ENCODE results near the gene DLK1.
A peak's percentile ranks its signal among the peaks of the same experiment; 100 is the strongest.

The DLK1 gene

DNA sequence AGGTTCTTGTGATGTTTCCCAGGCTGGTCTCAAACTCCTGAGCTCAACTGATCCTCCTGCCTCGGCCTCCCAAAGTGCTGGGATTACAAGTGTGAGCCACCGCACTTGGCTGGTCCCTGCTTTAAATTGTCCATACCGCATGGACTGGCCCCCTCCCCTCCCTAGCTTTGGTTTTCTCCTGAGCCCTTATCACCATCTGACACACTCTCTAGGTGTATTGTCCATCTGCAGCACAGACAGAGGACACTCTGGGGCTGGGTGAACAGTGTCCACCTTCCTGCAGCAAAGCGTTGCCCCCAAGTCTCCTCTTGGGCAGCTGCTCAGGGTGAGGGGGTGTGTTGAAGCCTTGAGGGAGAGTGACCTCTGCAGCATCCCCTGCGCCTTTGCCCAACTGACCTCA lies 36.0 kb upstream of the DLK1 start:
- Histone ChIP-seq H3K27me3 (no peaks in the 10 kb centered on the region), H3K36me3 (no peaks in the 10 kb centered on the region), H3K4me1 (peaks cover 5 to 22% (median 16%) of the 10 kb centered on the region in 10 experiments; a peak in 15 of 20 replicates), H3K9me3 (replicated peaks in 1 of 11) (no peaks in the 10 kb centered on the region), H4K20me1 (no peaks in the 10 kb centered on the region; a peak in 1 of 22 replicates), H3K27ac (no peak overlapping the region), H3K4me2 (no peak overlapping the region), H3K9ac (no peak overlapping the region), H3K4me3 (no peak overlapping the region)
- TF ChIP-seq Cebpa-rat (IDR thresholded peaks at IDR 0.05), result no peak

DNA sequence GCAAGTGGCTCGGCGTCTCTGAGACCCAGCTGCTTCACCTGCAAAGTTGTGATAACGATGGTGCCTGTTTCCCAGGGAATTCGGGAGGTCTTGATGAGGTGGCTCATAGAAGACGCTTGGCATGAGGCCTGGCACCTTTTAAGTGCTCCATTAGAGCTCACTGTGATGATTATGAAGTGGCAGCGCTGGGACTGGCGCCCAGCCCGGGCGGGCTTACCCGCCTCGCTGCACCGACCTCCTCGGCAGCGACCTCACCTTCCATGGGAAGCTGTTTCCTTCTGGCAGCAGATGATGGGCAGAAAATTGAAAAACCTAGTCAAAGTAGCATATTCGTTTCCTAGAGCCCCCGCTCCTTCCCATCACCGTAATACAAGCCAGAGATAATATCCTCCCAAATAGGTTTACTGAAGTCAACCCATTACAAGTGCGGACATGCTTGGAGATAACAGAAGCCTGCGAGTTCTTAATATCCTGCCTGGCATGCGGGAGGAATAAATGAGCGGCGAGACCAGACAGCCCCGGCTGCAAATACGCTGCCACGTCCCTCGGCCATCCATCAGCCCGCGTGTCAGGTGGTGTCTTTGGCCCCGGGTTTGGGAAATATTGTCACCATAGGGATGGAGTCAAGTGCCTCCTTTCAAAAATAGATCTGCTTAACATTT lies 35.2 kb upstream of the DLK1 start:
- Histone ChIP-seq H3K9ac (no peak overlapping the region), H4K20me1 (no peaks in the 10 kb centered on the region; a peak in 1 of 22 replicates), H3K27ac (no peak overlapping the region), H3K4me2 (no peak overlapping the region), H3K9me3 (replicated peaks in 1 of 11) (no peaks in the 10 kb centered on the region), H3K36me3 (no peaks in the 10 kb centered on the region), H3K4me1 (peaks cover 5 to 22% (median 16%) of the 10 kb centered on the region in 10 experiments; a peak in 15 of 20 replicates), H3K4me3 (no peak overlapping the region), H3K27me3 (no peaks in the 10 kb centered on the region)
- TF ChIP-seq Cebpa-rat (IDR thresholded peaks at IDR 0.05), result no peak

GRCh38 chr14:100692256-100692655 lies 34.4 kb upstream of the DLK1 start:
- H3K4me3 ChIP-seq, result no peak overlapping the region
- 0 out of 22 replicates have a peak overlapping the region, but pooled peaks of 1 of the 11 experiments have one; percentile 35 for H3K4me2 ChIP-seq
- no peaks in the 10 kb centered on the region for H3K9me3 ChIP-seq (replicated peaks in 1 of 11)
- no peak for TF ChIP-seq Cebpa-rat (IDR thresholded peaks at IDR 0.05)
- no peaks in the 10 kb centered on the region; a peak in 1 of 22 replicates for H4K20me1 ChIP-seq
- peaks cover 5 to 22% (median 16%) of the 10 kb centered on the region in 10 experiments; a peak in 15 of 20 replicates for H3K4me1 ChIP-seq
- no peak overlapping the region for H3K9ac ChIP-seq
- no peak overlapping the region for H3K27ac ChIP-seq
- no peaks in the 10 kb centered on the region for H3K36me3 ChIP-seq
- H3K27me3 ChIP-seq, result no peaks in the 10 kb centered on the region

DNA sequence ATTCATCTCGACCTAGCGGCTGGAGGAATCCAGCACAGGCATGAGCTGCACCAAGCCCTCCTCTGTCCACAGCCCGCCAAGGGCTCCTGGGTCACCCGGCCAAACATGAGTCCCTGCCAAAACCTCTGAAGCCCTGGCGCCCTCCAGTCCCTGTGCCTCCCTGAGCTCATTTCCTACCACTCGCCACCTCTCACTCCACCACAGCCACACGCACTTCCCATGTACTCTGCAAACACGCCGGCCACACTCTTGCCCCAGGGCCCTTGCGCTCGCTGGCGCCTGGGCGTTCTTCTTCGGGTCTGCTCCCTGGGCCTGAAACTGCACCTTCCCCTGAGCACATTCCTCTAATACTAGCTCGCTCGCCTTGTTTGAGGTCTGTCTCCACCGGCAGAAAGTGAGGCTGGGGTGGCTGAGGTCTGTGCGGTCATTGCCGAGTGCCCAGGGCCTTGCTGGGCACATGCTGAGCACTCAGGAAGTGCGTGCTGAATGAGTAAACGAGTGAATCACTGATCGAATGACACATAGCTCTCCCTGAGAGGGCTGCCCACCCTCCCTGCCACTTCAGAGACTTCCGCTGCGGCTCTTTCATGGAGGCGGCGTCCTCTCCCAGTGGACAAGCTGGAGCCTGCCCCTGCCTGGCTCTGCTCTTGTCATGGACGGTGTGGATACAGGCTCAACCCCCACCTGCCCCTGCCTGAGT lies 33.7 kb upstream of the DLK1 start:
- no peak overlapping the region for H3K27ac ChIP-seq
- no peaks in the 10 kb centered on the region for H3K36me3 ChIP-seq
- no peak for TF ChIP-seq Cebpa-rat (IDR thresholded peaks at IDR 0.05)
- peaks cover 5 to 22% (median 16%) of the 10 kb centered on the region in 10 experiments; a peak in 16 of 20 replicates for H3K4me1 ChIP-seq
- no peaks in the 10 kb centered on the region; a peak in 1 of 22 replicates for H4K20me1 ChIP-seq
- peak overlapping the region in 3 of 11 experiments; percentile 11 to 35 (median 26); a peak in 3 of 22 replicates for H3K4me2 ChIP-seq
- no peaks in the 10 kb centered on the region for H3K27me3 ChIP-seq
- H3K9ac ChIP-seq, result no peak overlapping the region
- no peaks in the 10 kb centered on the region for H3K9me3 ChIP-seq (replicated peaks in 1 of 11)
- H3K4me3 ChIP-seq, result no peak overlapping the region

- Histone ChIP-seq H3K4me1 (peaks cover 7 to 20% (median 13%) of the 10 kb centered on the region in 10 experiments; a peak in 17 of 20 replicates), H3K9me3 (replicated peaks in 1 of 11) (no peaks in the 10 kb centered on the region), H3K4me3 (no peak overlapping the region), H4K20me1 (no peaks in the 10 kb centered on the region; a peak in 1 of 22 replicates), H3K4me2 (no peak overlapping the region), H3K36me3 (no peaks in the 10 kb centered on the region), H3K9ac (no peak overlapping the region), H3K27me3 (no peaks in the 10 kb centered on the region), H3K27ac (no peak overlapping the region)
- TF ChIP-seq Cebpa-rat (IDR thresholded peaks at IDR 0.05), result no peak
Measured at GRCh38 chr14:100693877-100694578, 32.7 kb upstream of the DLK1 start.

DNA sequence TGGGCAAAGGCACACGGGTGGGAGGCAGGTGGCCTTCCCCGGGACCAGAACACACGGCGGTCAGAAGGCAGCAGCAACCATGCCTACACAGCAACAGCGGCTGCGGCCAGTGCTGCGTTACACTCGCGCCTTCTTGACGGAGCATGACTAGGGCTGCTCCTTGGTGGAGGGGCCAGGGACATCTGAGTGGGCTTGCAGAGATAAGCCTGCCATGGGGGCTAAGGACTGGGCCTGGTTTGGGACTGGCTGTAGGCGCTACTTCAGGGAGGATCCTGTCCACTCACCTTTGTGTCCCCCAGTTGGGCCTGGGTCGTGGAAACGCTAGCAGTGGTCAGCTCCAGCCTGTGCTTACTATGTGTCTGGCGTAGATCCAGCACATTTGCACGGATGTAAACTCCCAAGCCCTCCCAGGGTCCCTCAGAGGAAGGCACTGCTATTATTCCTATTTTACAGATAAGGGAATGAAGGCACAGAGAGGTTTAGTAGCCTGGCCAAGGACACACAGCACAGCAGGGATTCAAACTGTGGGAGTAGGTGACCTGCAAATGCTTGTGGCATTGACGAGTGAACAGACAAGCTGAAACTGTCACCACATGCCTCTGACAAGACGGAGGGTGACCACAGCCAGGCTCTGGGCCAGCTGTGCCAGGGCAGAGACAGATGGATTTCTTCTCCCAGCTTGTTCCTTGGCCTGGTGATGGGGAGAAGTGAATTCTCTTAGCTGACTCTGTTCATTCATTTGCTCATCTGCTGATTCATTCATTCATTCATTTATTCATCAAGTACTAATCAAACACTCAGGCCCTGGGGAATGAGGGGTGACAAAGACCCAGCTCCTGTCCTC lies 31.9 kb upstream of the DLK1 start:
- Histone ChIP-seq H3K9ac (no peak overlapping the region), H3K27ac (no peak overlapping the region), H3K36me3 (no peaks in the 10 kb centered on the region), H4K20me1 (no peaks in the 10 kb centered on the region; a peak in 1 of 22 replicates), H3K9me3 (replicated peaks in 1 of 11) (no peaks in the 10 kb centered on the region), H3K4me1 (peaks cover 6 to 18% (median 10%) of the 10 kb centered on the region in 10 experiments; a peak in 16 of 20 replicates), H3K4me3 (no peak overlapping the region), H3K4me2 (0 out of 22 replicates have a peak overlapping the region, but pooled peaks of 3 of the 11 experiments have one; percentile 11 to 20 (median 12)), H3K27me3 (no peaks in the 10 kb centered on the region)
- TF ChIP-seq Cebpa-rat (IDR thresholded peaks at IDR 0.05), result no peak

- no peaks in the 10 kb centered on the region for H3K36me3 ChIP-seq
- no peak overlapping the region for H3K27ac ChIP-seq
- no peak for TF ChIP-seq Cebpa-rat (IDR thresholded peaks at IDR 0.05)
- 0 out of 22 replicates have a peak overlapping the region, but pooled peaks of 3 of the 11 experiments have one; percentile 11 to 20 (median 12) for H3K4me2 ChIP-seq
- H4K20me1 ChIP-seq, result no peaks in the 10 kb centered on the region; a peak in 1 of 22 replicates
- H3K9ac ChIP-seq, result no peak overlapping the region
- H3K4me1 ChIP-seq, result peaks cover 6 to 18% (median 10%) of the 10 kb centered on the region in 10 experiments; a peak in 16 of 20 replicates
- no peak overlapping the region for H3K4me3 ChIP-seq
- no peaks in the 10 kb centered on the region for H3K27me3 ChIP-seq
- no peaks in the 10 kb centered on the region for H3K9me3 ChIP-seq (replicated peaks in 1 of 11)
Measured at GRCh38 chr14:100695423-100695738, 31.3 kb upstream of the DLK1 start.

GRCh38 chr14:100696008-100696407 lies 30.7 kb upstream of the DLK1 start:
- no peak overlapping the region for H3K27ac ChIP-seq
- H3K27me3 ChIP-seq, result no peaks in the 10 kb centered on the region
- no peaks in the 10 kb centered on the region; a peak in 1 of 22 replicates for H4K20me1 ChIP-seq
- no peak overlapping the region for H3K9ac ChIP-seq
- H3K9me3 ChIP-seq (replicated peaks in 1 of 11), result no peaks in the 10 kb centered on the region
- no peak overlapping the region for H3K4me3 ChIP-seq
- TF ChIP-seq Cebpa-rat (IDR thresholded peaks at IDR 0.05), result no peak
- no peak overlapping the region for H3K4me2 ChIP-seq
- H3K36me3 ChIP-seq, result no peaks in the 10 kb centered on the region
- H3K4me1 ChIP-seq, result peaks cover 6 to 18% (median 10%) of the 10 kb centered on the region in 10 experiments; a peak in 16 of 20 replicates
